Stimulated activated CD8-positive, alpha-beta memory T cell treated with anti-CD3 and anti-CD28 coated beads, Interleukin-4, amount 100 ng/mL, for 1 hour (primary cell): ENCODE measurements around the gene CD46.

Source experiments
- DNase-seq, 2 donors: peaks; one replicate each; pipeline ENCODE4 v3.0.0-alpha.2; 2020; ENCODE audit warnings: low read depth in 2 of 2, low spot score in 1 of 2

Gene CD46

GRCh38 chr1:207826557-207827487, 75.0 kb downstream of the CD46 start:
- DNase-seq, result no peak

- no peak for DNase-seq
Observed at GRCh38 chr1:207827488-207827830, 75.6 kb downstream of the CD46 start.

- no peak for DNase-seq
Observed at GRCh38 chr1:207828046-207828445, 76.2 kb downstream of the CD46 start.

GRCh38 chr1:207828485-207829158, 76.8 kb downstream of the CD46 start:
- DNase-seq, result no peak

GRCh38 chr1:207829576-207829975, 77.7 kb downstream of the CD46 start:
- no peak for DNase-seq

GRCh38 chr1:207830788-207831187, 78.9 kb downstream of the CD46 start:
- no peak for DNase-seq

GRCh38 chr1:207831517-207832327, 79.9 kb downstream of the CD46 start:
- no peak for DNase-seq

GRCh38 chr1:207832796-207833195, 80.9 kb downstream of the CD46 start:
- no peak for DNase-seq

GRCh38 chr1:207833381-207833780, 81.5 kb downstream of the CD46 start:
- DNase-seq, result no peak

GRCh38 chr1:207833956-207834660, 82.3 kb downstream of the CD46 start:
- DNase-seq, result no peak

- DNase-seq, result no peak
Observed at GRCh38 chr1:207835958-207836357, 84.1 kb downstream of the CD46 start.

- no peak for DNase-seq
Observed at GRCh38 chr1:207836591-207837347, 84.9 kb downstream of the CD46 start.

- no peak for DNase-seq
Observed at GRCh38 chr1:207837673-207838072, 85.8 kb downstream of the CD46 start.

- no peak for DNase-seq
Observed at GRCh38 chr1:207838156-207839082, 86.6 kb downstream of the CD46 start.

GRCh38 chr1:207839083-207839413, 87.2 kb downstream of the CD46 start:
- DNase-seq, result no peak

GRCh38 chr1:207840380-207840779, 88.5 kb downstream of the CD46 start:
- no peak for DNase-seq

- no peak for DNase-seq
Observed at GRCh38 chr1:207841293-207841692, 89.4 kb downstream of the CD46 start.

- DNase-seq, result no peak
Observed at GRCh38 chr1:207841901-207842300, 90.0 kb downstream of the CD46 start.

- no peak for DNase-seq
Observed at GRCh38 chr1:207842506-207842905, 90.7 kb downstream of the CD46 start.
